GM12878 (cell line): ENCODE measurements around the gene CDH4. TPM values are rescaled to one million over a fixed set of nuclear protein-coding genes. Genes with fewer than 3 reads are reported as not detected.

Experiments used
- ATAC-seq: fragments of 200-7000 bp; cut with Tn5 transposase; 3 replicates; pipeline ENCODE4 v1.9.1; 2020; ENCODE audit warnings: mild to moderate bottlenecking, moderate library complexity
- BruUV-seq: library from RNA; stranded (reverse); fragments of 400-500 nt; replicated peaks from 2 replicates; lab custom pipeline; 2021; lab: Mats Ljungman, UMichigan
- CTCF ChIA-PET: fragments of 300-600 bp; sonication (Branson Sonifier 250); formaldehyde crosslinking; extraction: SDS; loops from one replicate; lab custom pipeline; 2021; ENCODE audit warnings: inconsistent platforms; lab: Yijun Ruan, JAX
- POLR2A ChIA-PET: fragments of 350-600 bp; formaldehyde crosslinking; extraction: SDS; loops from one replicate; lab custom pipeline; 2021; ENCODE audit warnings: inconsistent platforms; lab: Charles Lee
- RAD21 ChIA-PET: fragments of 300-600 bp; sonication (Branson Sonifier 250); formaldehyde crosslinking; loops from one replicate; lab custom pipeline; 2023; ENCODE audit warnings: antibody characterized with exemption; ENCODE audit not compliant: unreplicated experiment; lab: Charles Lee
- SMC1A ChIA-PET: fragments of 300-600 bp; sonication (Branson Sonifier 250); formaldehyde crosslinking; loops from one replicate; lab custom pipeline; 2023; ENCODE audit not compliant: unreplicated experiment, uncharacterized antibody; lab: Charles Lee
- DNase-seq: peaks from one replicate; pipeline ENCODE4 v3.0.0-alpha.2; 2011; ENCODE audit warnings: low read depth, low spot score
- FAIRE-seq: peaks from 3 replicates; lab custom pipeline; 2011; peaks lifted over from hg19 to GRCh38; lab: Jason Lieb, UNC
- H2AFZ ChIP-seq: 2 replicates; pipeline ENCODE4 v1.6.0; 2011; ENCODE audit warnings: low read depth, low read length, control low read depth; ENCODE audit not compliant: control insufficient read depth
- H3K27ac ChIP-seq: 2 replicates; pipeline ENCODE4 v1.5.1; 2011; ENCODE audit warnings: control low read depth; ENCODE audit not compliant: control insufficient read depth, insufficient read depth
- H3K27me3 ChIP-seq, 2 experiments: replicated peaks in 1 of 2; 2 replicates each; pipeline versions ENCODE4 v1.6.0 to v1.6.1; 2011; ENCODE audit warnings: low read length in 1 of 2; ENCODE audit not compliant: control insufficient read depth in 2 of 2, insufficient read depth in 2 of 2
- H3K36me3 ChIP-seq, 2 experiments: 2 replicates each; pipeline ENCODE4 v1.5.1; 2011; ENCODE audit warnings: low read length in 1 of 2; ENCODE audit not compliant: control insufficient read depth in 2 of 2, insufficient read depth in 2 of 2
- H3K4me1 ChIP-seq: 2 replicates; pipeline ENCODE4 v1.6.1; 2011; ENCODE audit warnings: mild to moderate bottlenecking, low read length, moderate library complexity, mixed read lengths; ENCODE audit not compliant: control insufficient read depth, insufficient read depth
- H3K4me2 ChIP-seq: 2 replicates; pipeline ENCODE4 v1.6.0; 2011; ENCODE audit warnings: control low read depth; ENCODE audit not compliant: control insufficient read depth, insufficient read depth
- H3K4me3 ChIP-seq: fragments of 200-600 bp; sonication (generic); 2 replicates; pipeline ENCODE4 v1.5.1; 2016
- H3K79me2 ChIP-seq: 2 replicates; pipeline ENCODE4 v1.6.0; 2011; ENCODE audit warnings: low read length; ENCODE audit not compliant: control insufficient read depth, insufficient read depth
- H3K9ac ChIP-seq: 2 replicates; pipeline ENCODE4 v1.8.0; 2011; ENCODE audit warnings: low read length, control low read depth, mixed read lengths; ENCODE audit not compliant: control insufficient read depth, insufficient read depth
- H3K9me3 ChIP-seq: replicated peaks from 3 replicates; pipeline ENCODE4 v1.5.1; 2011; ENCODE audit warnings: mild to moderate bottlenecking, low read length; ENCODE audit not compliant: control insufficient read depth, insufficient read depth
- H4K20me1 ChIP-seq: 2 replicates; pipeline ENCODE4 v1.6.0; 2011; ENCODE audit not compliant: control insufficient read depth, insufficient read depth
- ATF7 ChIP-seq: fragments of 450-650 bp; IDR thresholded peaks from 2 replicates; pipeline ENCODE4 v1.6.1; 2016; ENCODE audit warnings: low read depth, mild to moderate bottlenecking
- USF1 ChIP-seq: IDR thresholded peaks from 2 replicates; pipeline ENCODE4 v1.6.1; 2011; ENCODE audit warnings: borderline replicate concordance, low read depth, mild to moderate bottlenecking, moderate library complexity, mixed read lengths, low read length; ENCODE audit not compliant: insufficient read depth; ENCODE audit errors: extremely low read length
- ZNF687 ChIP-seq: fragments of 450-650 bp; IDR thresholded peaks from 2 replicates; pipeline ENCODE4 v1.6.1; 2017; ENCODE audit warnings: mild to moderate bottlenecking, moderate library complexity
- WGBS: methylation state at CpG from one replicate; pipeline ENCODE4 v1.1.6; 2016; ENCODE audit warnings: low lambda C conversion rate; ENCODE audit not compliant: insufficient replicate concordance, insufficient coverage; ENCODE audit errors: missing lambda C conversion rate; 5-methylcytosine and 5-hydroxymethylcytosine counted together
- in situ Hi-C: fragments of 300-500 bp; cut with MboI; formaldehyde crosslinking; loops from 9 replicates; pipeline ENCODE4 v1.14.3; 2018; ENCODE audit warnings: mixed read lengths
- intact Hi-C: fragments of 100-400 bp; cut with micrococcal nuclease; formaldehyde crosslinking; loops from one replicate; pipeline ENCODE4 v1.14.2; 2022; ENCODE audit not compliant: unreplicated experiment
- polyA plus RNA-seq, 11 experiments: library from polyadenylated mRNA; depleted of rRNA in 4 of 11; unstranded in 6 of 11; stranded (reverse) in 5 of 11; fragments of >200 nt; fragmentation: Nextera tagmentation in 4 of 11; fragmentation: Illumina TruSeq in 1 of 11; extraction: Ambion mirVana in 4 of 11; extraction: Trizol in 1 of 11; gene quantifications; 1 replicate in 1 of 11; 2 replicates in 10 of 11; pipeline versions ENCODE4 v1.2.1 to v1.2.3, GENCODE V29; 2011 to 2016; ENCODE audit warnings: inconsistent platforms in 2 of 11, missing spikeins in 2 of 11, low read depth in 1 of 11
- total RNA-seq, 4 experiments: library from RNA; depleted of rRNA in 3 of 4; stranded (reverse); fragments of >200 nt in 3 of 4; fragmentation: Illumina TruSeq in 1 of 4; extraction: Trizol in 1 of 4; gene quantifications; 2 replicates each; pipeline versions ENCODE4 v1.2.1 to v1.2.3, GENCODE V29; 2013 to 2021
- TF ChIP-seq, protein P1 (sequence below): IDR thresholded peaks from 2 replicates; pipeline ENCODE4 v1.6.1; 2012; ENCODE audit warnings: improper control_type of control experiment, low read depth, low read length; ENCODE audit not compliant: insufficient replicate concordance

The CDH4 gene
- total and polyA plus RNA-seq, 10 of the 15 experiments (the other 5 are each of a cell fraction or from before 2014, with no cell fraction given) = not detected

GRCh38 chr20:61929971-61930666 lies 678.1 kb downstream of the CDH4 start:
- in situ Hi-C loops = no loop called here
- intact Hi-C loops = no loop called here
- no peak overlapping the region for H3K9ac ChIP-seq
- 56% methylated on average over 11 of the region's 12 CpGs for WGBS
- no peak for ATAC-seq
- H4K20me1 ChIP-seq = no peaks in the 10 kb centered on the region
- POLR2A ChIA-PET = no interaction called here
- H3K4me1 ChIP-seq = no peaks in the 10 kb centered on the region
- TF ChIP-seq ATF7 = no peak
- peak; percentile 17 for TF ChIP-seq USF1
- TF ChIP-seq, all 136 proteins: peak for 1
- ChIA-PET CTCF (no interaction called here), RAD21 (no interaction called here), SMC1A (no interaction called here)
- no peaks in the 10 kb centered on the region for H3K79me2 ChIP-seq
- no peak overlapping the region for H3K4me2 ChIP-seq
- DNase-seq (no peak), FAIRE-seq (no peak)
- H3K27me3 ChIP-seq = no peaks in the 10 kb centered on the region
- no peak overlapping the region for H2AFZ ChIP-seq
- H3K9me3 ChIP-seq = no peaks in the 10 kb centered on the region; the same call in 2 of the 3 replicates
- H3K27ac ChIP-seq = no peak overlapping the region
- H3K36me3 ChIP-seq = no peaks in the 10 kb centered on the region
- no TSS peak for BruUV-seq
- H3K4me3 ChIP-seq = no peak overlapping the region

- no peak for DNase-seq
- Histone ChIP-seq H3K4me3 (no peak overlapping the region), H4K20me1 (no peaks in the 10 kb centered on the region), H3K79me2 (no peaks in the 10 kb centered on the region), H2AFZ (no peak overlapping the region), H3K27me3 (no peaks in the 10 kb centered on the region), H3K4me2 (no peak overlapping the region), H3K4me1 (no peaks in the 10 kb centered on the region), H3K27ac (no peak overlapping the region), H3K9me3 (no peaks in the 10 kb centered on the region; the same call in 2 of the 3 replicates), H3K9ac (no peak overlapping the region), H3K36me3 (no peaks in the 10 kb centered on the region)
- 73% methylated on average over 26 of the region's 28 CpGs for WGBS
- ChIA-PET SMC1A (no interaction called here), CTCF (no interaction called here), RAD21 (no interaction called here), POLR2A (no interaction called here)
- ATAC-seq = no peak
- in situ Hi-C loops (no loop called here), intact Hi-C loops (no loop called here)
- no peak for FAIRE-seq
- no TSS peak for BruUV-seq
- TF ChIP-seq ZNF687 = no peak
- TF ChIP-seq, protein P1, sequence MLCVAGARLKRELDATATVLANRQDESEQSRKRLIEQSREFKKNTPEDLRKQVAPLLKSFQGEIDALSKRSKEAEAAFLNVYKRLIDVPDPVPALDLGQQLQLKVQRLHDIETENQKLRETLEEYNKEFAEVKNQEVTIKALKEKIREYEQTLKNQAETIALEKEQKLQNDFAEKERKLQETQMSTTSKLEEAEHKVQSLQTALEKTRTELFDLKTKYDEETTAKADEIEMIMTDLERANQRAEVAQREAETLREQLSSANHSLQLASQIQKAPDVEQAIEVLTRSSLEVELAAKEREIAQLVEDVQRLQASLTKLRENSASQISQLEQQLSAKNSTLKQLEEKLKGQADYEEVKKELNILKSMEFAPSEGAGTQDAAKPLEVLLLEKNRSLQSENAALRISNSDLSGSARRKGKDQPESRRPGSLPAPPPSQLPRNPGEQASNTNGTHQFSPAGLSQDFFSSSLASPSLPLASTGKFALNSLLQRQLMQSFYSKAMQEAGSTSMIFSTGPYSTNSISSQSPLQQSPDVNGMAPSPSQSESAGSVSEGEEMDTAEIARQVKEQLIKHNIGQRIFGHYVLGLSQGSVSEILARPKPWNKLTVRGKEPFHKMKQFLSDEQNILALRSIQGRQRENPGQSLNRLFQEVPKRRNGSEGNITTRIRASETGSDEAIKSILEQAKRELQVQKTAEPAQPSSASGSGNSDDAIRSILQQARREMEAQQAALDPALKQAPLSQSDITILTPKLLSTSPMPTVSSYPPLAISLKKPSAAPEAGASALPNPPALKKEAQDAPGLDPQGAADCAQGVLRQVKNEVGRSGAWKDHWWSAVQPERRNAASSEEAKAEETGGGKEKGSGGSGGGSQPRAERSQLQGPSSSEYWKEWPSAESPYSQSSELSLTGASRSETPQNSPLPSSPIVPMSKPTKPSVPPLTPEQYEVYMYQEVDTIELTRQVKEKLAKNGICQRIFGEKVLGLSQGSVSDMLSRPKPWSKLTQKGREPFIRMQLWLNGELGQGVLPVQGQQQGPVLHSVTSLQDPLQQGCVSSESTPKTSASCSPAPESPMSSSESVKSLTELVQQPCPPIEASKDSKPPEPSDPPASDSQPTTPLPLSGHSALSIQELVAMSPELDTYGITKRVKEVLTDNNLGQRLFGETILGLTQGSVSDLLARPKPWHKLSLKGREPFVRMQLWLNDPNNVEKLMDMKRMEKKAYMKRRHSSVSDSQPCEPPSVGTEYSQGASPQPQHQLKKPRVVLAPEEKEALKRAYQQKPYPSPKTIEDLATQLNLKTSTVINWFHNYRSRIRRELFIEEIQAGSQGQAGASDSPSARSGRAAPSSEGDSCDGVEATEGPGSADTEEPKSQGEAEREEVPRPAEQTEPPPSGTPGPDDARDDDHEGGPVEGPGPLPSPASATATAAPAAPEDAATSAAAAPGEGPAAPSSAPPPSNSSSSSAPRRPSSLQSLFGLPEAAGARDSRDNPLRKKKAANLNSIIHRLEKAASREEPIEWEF = no peak
Observed at GRCh38 chr20:61930776-61931475, 678.9 kb downstream of the CDH4 start.
